GM19023 (cell line): ENCODE results near the gene HOXB5.

Experiments
- ATAC-seq: cut with Tn5 transposase; IDR thresholded peaks from one replicate; pipeline ENCODE4 v1.9.1; 2021; ENCODE audit warnings: mild to moderate bottlenecking, moderate library complexity; ENCODE audit not compliant: unreplicated experiment

The HOXB5 gene

DNA sequence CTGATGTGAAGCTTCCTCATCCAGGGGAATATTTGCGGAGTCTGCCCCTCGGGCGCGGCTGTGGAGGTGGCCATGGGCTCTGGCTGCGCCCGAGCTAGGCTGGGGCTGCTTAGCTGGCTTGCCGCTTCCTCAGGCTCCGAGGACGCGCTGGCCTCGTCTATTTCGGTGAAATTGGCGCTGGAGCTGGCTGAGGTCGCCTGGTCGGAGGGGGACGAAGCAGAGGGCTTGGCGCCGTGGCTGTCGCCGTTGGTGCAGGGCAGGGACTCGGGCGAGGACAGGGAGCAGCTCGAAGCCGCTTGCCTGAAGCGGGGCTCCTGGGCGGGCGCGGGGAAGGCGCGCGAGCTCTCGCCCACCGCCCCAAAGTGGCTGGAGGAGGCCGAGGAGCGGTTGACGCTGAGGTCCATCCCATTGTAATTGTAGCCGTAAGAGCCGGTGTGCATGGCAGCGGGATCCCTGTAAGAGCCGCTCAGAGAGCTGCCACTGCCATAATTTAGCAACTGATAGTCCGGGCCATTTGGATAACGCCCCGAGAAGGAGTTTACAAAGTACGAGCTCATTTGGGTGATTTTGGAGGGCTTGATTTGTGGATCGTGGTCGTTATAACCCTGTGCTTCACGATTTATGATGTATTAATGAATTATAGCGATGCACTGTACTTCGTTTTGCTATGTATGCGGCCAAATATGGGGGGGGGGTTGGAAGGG, at the start of gene HOXB5:
Gene HOXB5, minus strand, starts transcription at position 654 of the 704 bp plus-strand sequence. Its CDS starts 97 bp downstream, at position 557.
- ATAC-seq, result no peak

DNA sequence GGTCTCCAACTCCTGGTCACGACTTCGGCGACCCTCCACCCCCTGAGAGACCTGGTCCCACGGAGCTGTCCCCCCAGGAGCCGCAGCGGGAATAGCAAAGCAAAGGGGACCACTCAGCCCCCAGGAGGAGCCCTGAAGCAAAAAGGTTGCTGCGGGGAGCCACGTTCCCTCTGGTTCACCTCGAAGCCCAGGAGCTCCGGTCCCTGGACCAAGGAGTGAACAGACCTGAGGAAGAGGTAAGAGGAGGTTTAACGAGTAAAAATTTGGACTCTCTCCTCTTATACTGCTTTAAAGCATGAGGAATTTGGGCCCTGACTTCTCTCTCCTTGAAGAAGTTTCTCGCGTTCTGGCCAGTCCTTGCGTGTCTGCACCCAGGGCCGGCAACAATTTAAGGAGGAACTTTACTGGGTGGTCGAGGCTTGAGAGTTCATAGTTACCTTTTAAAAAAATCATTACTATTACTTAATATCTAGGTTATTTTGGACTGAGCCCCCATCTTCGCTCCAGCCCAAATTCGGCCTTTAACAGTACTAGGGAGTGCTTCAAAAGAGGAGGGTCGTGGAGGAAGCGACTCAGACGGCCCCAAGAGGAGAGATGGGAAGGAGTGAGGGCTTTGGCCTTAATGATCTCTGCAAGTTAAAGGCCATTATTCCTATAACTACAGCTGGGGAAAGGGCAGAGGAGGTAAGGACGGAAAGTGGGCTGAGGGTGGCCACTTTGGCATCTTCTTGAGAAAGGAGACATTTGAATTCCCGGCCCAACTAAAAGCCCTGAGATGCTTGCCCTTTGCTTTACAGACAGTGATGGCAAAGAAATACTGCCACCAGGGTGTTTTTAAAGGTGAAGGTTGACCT, 49.5 kb upstream of the HOXB5 start:
- no peak for ATAC-seq

DNA sequence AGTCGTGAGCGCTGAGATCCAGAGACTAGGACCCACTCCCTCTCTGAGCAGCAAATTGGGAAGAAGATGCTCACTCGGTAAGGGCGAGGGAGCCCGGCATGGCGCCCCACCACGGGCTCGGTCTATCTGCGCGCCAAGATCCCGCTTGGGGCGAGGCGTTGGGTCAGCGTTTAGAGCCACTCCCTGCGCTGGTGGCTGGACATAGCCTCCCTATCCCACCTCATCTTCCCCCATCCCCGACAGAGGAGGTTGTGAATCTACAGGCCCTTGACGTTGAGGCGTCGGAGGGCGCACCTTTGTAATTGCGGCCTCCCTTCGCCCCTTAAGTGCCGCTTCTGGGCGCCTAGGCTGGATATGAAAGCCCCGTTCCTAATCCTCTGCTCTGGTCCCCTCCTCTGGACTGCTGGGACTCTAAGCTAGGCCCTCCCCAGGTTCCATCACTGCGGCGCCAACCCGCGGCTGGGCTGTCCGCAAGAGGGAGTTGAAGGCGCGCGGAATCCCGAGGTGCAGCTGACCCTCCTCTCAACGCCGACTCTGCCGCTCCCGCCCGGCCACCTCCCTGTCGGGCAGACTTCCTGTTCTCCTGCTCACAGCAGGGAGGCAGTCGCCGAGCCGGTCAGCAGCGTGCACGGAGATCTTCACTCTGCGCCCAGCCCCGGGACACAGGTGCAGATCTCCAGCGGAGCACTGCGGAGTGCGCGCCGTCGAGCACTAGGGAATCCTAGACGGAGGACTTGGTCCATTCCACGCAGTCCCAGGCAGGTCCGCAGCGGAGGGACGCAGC, 48.7 kb upstream of the HOXB5 start:
- ATAC-seq, result no peak

DNA sequence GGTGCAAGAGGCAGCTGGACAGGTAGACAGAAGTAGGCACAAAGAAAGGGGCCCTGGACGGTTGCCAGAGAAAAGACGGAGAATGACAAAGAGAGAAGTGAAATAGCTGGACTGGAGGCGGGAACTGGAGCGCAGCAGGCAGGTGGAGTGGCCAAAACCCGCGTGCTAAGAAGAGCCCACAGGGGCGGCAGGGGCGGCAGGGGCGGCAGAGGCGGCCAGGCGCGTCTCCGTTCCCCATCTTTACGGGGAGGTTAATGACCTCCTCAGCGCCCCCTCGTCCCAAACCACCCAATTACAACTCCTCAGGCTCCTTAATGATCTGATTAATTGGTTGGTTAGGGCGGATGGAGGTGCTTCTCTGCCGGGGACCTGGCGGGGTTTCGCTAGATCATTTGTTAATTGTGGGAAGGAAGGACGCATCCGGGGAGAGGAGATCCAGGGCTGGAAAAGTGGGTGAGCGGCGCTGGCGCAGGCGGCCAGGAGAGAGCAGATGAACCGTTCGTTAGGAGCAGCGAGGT, 48.0 kb upstream of the HOXB5 start:
- ATAC-seq, result no peak

DNA sequence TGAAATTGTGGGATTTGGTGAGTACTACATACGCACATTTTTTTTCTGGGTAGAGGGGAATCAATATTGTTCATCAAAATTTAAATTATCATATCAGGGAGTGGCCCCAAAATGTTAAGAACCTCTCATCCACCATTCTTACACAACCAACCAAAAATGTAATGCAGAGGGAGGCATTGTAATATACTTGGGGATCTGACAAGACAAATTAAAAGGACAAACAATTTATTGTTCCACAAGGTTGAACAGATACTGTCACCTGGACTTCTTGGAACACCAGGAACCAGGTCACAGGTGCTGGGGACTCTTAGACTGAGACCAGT, 47.2 kb upstream of the HOXB5 start:
- no peak for ATAC-seq

DNA sequence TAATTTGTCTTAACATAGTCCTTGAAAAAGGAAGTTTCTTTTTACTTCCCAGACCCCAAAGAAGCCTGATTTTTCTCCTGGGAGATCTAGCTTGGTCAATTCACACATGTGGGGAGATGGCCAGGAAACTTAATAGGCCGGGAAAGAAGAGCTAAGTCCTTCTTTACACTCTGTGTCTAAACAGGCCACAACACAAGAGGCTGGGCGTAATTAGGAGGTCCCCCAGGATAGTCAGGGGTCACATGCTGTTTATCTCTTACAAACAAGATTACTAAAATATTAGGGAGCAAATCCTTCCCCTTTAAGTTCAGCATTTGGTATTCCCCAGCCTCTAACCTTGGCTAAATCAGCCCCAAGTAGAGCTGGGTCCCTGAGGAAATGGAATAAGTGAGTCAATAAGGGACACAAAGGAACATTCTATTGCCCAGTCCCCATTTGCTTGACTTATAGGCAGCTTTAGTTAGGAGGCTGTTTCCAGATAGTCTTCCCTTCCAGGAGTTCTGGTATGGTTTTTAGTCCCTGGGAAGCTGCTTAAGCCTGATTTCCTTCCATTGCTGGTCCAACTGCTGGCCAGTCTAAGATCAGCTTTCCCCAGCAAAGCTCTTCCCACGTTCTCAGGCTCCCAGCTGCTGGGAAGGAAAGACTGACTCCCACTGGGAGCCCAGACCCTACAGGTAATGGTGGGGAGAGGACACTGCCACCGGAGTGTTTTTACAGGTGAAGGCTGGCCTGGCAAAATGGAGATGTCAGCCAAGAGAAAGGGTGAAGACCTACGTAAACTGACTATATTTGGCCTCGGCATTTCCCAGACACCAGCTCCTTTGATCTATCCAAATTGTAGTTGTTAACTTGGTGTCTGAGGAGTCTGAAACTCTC, 46.6 kb upstream of the HOXB5 start:
- ATAC-seq, result no peak

DNA sequence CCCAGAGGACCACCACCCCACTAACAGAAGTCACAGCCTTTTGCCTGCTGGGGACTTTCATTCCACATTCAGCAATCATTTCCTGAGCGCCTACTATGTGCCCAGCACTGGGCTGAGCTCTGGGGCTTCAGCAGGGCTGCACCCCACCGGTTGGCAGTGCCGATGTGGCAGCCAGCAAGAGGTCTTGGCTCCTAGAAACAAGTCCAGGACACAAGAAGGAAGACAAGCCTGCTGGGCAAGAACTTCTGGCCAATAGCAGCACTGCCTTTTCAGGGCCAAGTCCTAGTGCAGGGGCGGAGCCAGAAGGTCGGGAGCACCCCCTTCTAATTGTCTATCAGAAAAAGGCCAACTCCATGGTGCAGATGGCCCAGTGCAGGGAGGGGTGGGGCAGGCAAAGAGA, 45.6 kb upstream of the HOXB5 start:
- ATAC-seq, result no peak

DNA sequence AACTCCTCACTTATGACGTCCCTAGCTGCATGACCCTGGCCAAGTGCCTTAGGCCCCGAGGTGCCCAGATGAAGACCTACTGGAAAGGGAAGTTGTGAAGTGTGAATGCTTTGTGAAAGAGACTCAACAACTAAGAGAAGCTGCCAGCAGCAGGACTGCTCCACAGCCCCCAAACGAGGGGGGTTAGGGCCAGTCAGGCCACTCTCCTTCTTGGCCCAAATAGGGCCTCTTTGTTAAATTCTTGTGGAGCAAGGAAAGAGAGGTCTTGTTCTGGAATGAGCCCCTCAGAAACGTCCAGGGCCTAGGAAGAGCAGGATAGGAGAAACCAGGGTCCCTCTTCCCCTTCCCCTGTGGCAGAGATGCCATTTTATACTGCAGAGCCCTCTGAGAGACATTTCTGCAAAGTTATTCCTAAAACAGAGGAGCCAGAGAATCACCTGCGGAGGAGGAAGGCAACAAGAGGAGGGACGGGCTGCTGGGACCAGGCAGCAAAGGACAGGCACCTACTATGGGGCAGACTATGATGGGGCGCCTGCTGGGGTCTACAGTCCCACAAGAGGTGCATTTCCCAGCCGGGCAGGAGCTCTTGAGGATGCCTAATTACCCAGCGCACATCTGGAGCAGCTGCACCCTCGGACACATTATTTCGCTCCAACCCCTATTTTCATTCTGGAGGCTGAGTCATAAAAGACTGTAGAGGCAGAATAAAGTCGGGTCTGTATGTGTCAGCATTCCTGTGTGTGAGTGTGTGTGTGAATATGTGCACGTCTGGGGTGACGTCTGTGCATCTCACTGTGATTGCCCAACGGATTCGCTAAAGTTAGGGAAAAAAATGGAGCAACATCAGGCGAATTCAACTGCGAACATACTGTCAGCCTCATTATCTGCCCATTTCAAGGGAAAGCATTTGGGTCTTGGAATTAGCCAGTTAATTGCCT, 44.0 kb upstream of the HOXB5 start:
- ATAC-seq, result no peak

DNA sequence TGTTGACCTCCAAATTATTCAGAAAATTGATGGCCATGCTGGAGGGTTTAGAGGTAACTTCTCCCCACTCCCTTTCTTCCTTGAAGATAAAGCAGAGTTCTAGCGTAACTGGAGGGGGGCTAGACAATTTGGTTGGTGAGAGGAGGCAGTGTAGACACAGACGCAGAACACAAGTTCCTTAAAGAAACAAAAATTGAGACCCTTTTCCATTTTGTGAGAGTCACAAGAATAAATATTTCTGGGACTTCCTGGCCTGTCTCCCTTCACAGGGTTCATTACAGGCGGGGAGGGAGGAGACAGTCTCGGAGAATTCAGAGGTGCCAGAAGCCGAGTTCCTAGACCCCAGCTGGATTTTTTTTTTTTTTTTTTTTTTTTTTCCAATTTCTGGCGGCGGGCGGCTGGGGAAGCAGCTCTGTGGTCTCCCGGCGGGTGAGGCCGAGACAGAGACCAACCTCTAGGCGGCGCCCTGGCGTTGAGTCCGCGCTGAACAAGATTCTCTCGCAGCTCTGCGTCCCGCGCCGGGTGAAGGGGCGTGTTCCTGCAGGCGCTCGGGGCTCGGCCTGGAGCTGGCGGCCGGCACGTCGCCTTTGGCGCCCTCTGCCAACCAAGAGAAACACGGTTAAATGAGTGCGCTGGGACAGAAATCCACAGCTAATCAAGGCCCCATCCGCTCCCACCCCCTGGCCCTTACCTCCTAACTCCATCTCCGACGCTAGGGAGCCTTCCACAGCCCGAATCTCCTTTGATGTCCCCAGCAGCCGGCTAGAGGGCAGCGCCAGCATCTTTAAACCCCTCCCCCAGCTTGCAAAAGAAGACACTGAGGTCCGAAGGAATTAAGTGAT, 42.8 kb upstream of the HOXB5 start:
- ATAC-seq, result no peak

DNA sequence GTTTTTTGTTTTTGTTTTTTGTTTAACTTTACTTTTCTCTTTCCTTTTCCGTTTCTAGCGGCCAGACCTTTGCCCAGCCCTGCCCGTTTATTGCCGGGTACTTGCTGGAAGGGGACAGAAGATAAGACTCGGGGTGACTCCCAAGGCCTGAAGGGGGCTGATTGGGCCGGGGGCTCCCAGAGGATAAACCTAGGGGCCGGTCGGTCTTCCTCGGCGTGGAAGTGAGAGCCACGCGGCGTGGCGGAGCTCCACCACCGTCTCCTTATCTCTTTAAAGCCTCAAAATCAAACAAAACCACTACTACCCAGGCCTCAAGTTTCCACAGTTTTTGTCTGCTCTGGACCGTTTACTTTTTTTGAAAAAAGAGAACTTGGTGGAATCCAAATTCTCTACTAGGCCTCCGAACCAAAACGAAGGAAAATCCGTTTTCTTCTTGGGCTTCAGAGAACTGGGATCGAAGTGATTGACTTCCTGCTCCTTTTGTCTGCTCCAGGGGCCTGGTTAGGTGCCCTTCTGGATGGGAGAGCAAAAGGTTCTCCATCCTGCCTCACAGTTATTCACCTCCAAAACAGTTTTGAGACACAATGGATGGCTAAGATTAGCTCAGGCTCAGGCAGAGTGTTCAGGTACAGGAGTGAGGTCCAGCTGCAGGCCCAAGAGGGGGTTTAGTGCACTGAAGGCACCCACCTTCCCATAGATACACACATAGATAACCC, 41.1 kb upstream of the HOXB5 start:
- ATAC-seq, result no peak

DNA sequence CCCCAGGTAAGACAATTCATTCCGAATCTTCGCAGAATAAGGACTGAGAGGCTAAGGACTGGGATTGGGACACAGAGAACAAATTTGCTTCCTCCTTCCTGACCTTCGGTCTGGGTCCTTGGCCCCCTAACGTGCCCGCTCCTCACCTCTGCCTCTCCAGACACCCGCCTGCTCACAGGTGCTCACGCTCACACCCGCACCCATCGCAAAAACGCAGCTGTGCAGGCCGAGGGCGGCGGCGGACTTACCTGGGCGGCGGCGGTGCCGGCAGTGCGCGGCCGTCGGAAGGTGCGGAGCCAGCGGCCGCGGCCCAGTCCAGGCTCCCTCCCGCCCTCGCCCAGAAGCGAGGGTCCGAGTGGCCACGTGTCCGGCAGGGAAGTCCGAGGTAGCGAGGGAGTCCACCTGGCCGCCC, 39.7 kb upstream of the HOXB5 start:
- ATAC-seq, result no peak

DNA sequence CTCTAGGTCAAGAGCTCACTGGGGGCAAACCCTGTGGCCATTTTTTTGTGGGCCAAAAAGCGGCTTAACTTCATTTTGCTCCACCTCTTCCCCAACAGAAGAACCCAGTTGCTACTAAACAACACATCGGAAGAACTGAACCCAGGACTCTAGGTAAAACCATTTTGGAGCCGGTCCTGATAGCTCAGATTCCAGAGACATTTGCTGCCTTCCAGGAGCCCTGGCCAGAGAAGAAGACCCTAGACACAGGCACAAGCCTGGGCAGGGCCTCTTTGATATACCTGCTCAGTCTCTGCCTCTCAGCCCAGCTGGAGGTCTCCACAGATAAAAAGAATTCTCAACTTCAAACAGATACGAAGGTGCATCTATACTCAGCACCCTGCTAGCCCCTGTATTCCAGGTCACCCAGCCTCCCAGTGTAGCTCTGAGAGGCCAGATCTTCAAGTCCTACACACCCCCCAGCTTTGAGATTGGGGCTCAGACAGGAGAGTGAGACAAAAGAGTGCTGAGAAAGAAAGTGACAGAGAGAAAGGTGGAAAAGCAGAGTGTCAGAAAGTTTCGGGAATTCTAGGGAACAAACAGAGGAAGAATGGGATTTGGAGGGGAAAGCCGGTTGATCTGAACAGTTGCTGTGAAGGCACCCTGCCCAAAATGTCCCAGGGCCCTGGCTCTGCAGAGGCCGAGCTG, 39.1 kb upstream of the HOXB5 start:
- no peak for ATAC-seq

DNA sequence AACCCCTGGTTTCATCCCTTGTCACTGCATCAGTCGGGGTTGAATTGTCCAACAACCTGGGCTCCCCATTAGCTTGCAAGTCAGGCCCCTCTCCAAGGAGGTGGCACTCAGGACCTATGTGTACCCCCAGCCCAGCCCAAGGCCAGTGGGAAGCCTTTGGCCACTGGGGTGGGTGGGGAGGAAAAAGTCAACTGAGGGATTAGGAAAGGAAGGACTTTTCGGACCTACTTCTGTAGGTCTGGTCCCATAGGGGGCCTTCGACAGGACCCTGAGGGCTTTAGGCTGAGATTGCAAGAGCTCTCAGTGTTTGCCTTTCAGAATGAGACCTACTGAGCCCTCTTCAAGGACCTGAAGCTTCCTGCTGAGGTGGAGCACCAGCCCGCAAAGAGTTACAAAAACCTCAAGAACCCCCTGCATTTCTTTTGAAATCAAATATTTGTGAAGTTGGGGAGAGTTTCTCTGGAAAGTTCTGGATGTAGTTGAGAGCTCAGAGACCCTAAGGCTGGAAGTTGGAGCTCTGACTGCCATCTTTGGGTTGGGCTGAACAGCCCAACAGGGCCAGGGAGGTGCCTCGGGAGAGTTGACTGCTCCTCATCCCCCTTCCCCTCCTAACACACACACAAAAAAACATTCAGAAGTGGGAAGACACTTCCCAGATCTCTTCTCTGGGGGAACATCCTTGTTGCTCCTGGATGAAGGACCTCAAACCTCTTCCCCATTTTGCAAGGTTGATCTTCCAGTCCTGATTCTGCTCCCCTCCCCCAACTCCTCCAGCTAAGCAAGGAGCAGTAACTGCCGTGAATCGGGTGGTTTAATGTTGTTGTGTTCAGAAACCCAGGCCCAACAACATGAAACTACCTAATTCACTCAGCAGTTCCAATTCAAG, 38.4 kb upstream of the HOXB5 start:
- no peak for ATAC-seq

DNA sequence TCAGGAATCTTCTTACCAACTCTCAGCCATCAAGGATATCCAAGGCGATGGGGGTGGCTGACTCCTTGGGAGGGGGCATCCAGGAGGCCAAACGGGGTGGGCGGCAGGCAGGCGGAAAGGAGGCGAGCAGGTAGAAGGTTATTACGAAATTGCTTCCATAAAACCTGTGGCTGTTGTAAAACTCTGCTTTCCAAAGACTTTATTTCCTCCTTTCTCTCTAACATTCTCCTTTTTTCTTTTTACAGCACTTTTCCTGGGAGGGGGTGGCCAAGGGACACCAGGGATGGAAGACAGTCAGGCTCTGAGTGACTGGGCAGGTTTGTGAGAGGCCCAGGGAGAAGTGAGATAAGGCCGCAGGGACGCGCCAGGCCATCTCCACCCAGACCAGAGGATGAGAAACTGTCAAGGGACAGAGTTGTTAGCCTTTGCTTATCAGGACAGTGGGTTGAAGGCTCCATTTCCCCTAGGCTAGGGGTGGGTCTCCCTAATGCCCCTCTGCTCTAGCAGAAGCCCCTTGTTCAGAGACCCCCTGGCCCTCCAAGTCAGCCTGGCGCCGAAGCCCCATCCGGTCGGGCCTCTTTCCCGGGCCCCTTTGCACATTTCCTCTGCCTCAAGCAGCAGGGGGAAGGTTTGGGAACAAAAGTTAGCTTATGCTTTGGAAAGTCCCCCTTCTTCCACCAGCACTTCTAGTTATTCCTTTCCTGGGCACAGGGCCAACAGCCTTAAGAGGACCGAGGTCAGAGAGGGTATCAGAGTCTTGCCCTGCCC, 37.5 kb upstream of the HOXB5 start:
- ATAC-seq, result no peak
